Kidney (tissue), 14 donors: Measurements from ENCODE around the gene TRAPPC1. TPM values are rescaled to one million over a fixed set of nuclear protein-coding genes. Genes with fewer than 3 reads are reported as not detected.

Experiments used
- DNase-seq, 5 donors: peaks; one replicate each; pipeline ENCODE4 v3.0.0-alpha.2; 2013 to 2020
- FAIRE-seq: peaks from 2 replicates; lab custom pipeline; 2012; peaks lifted over from hg19 to GRCh38; lab: Jason Lieb, UNC
- H3K27ac ChIP-seq, 2 donors: one replicate each; pipeline ENCODE4 v1.7.0; 2013; ENCODE audit warnings: low read depth in 2 of 2, low read length in 2 of 2, inconsistent platforms in 1 of 2
- H3K27me3 ChIP-seq: one replicate; pipeline ENCODE4 v1.7.1; 2013; ENCODE audit warnings: low read length, inconsistent platforms; ENCODE audit not compliant: control insufficient read depth, insufficient read depth
- H3K36me3 ChIP-seq, 3 donors: one replicate each; pipeline versions ENCODE4 v1.7.0 to v1.7.1; 2013; ENCODE audit warnings: low read length in 3 of 3, control low read depth in 1 of 3, inconsistent platforms in 1 of 3; ENCODE audit not compliant: insufficient read depth in 3 of 3, control insufficient read depth in 2 of 3
- H3K4me1 ChIP-seq, 3 donors: one replicate each; pipeline versions ENCODE4 v1.7.0 to v1.7.1; 2013; ENCODE audit warnings: low read length in 3 of 3, inconsistent platforms in 1 of 3, low read depth in 1 of 3; ENCODE audit not compliant: control insufficient read depth in 2 of 3, insufficient read depth in 2 of 3
- H3K4me3 ChIP-seq, 3 donors: one replicate each; pipeline versions ENCODE4 v1.7.0 to v1.8.1; 2013; ENCODE audit warnings: low read length in 3 of 3, control low read depth in 1 of 3, inconsistent platforms in 1 of 3
- H3K9ac ChIP-seq, 3 donors: one replicate each; pipeline versions ENCODE4 v1.7.0 to v1.7.1; 2013; ENCODE audit warnings: low read length in 3 of 3, control low read depth in 1 of 3, inconsistent platforms in 1 of 3
- H3K9me3 ChIP-seq, 3 donors: one replicate each; pipeline versions ENCODE4 v1.7.0 to v1.7.1; 2013; ENCODE audit warnings: low read length in 3 of 3, control low read depth in 1 of 3, inconsistent platforms in 1 of 3; ENCODE audit not compliant: control insufficient read depth in 2 of 3, insufficient read depth in 1 of 3
- CTCF ChIP-seq: IDR thresholded peaks from 3 replicates; pipeline ENCODE4 v1.5.1; 2012; ENCODE audit warnings: mild to moderate bottlenecking, moderate library complexity, borderline replicate concordance; ENCODE audit not compliant: insufficient read depth; ENCODE audit errors: extremely low read depth
- intact Hi-C: fragments of 100-400 bp; cut with DNase I; formaldehyde crosslinking; loops from one replicate; pipeline ENCODE4 v1.11.1; 2022
- polyA plus RNA-seq: library from polyadenylated mRNA; stranded (reverse); fragments of 350-450 nt; fragmentation: Illumina TruSeq; extraction: RNeasy Lipid Tissue Mini Kit (QIAGEN cat#74804); gene quantifications from one replicate; pipeline ENCODE4 v1.2.3, GENCODE V29; 2014; ENCODE audit warnings: low read depth, low replicate concordance; ENCODE audit not compliant: insufficient read depth
- total RNA-seq: library from RNA; stranded (reverse); fragmentation: NEBNext Ultra II Directional; extraction: Animal tissue kit (Norgen Biotek cat#: 25700); gene quantifications from one replicate; pipeline ENCODE4 v1.2.1, GENCODE V29; 2021
- donor health status: control.
- donor health status: control.
- donor health status: control.
- donor health status: control.
- donor health status: control.
- donor health status: DM: yes; HTN: yes; CAD: no.
- donor health status: Normal renal cell carcinoma (clear cell type).

TRAPPC1 gene
- total and polyA plus RNA-seq, 2 donors from 2014 or later: 149 to 291 TPM

- Histone ChIP-seq H3K27ac (no peak overlapping the region), H3K4me3 (no peak overlapping the region), H3K27me3 (no peaks in the 10 kb centered on the region), H3K36me3 (peaks cover 13 to 76% (median 46%) of the 10 kb centered on the region in 3 donors), H3K4me1 (no peaks in the 10 kb centered on the region), H3K9ac (no peak overlapping the region), H3K9me3 (no peaks in the 10 kb centered on the region)
- intact Hi-C loops: no loop called here
- DNase-seq (peak in 2 of 5 donors; percentile 12 to 19), FAIRE-seq (no peak)
- no peak for TF ChIP-seq CTCF
These were observed 28.3 kb downstream of the TRAPPC1 start for GRCh38 chr17:7903154-7904103.

GRCh38 chr17:7897773-7898172, 34.0 kb downstream of the TRAPPC1 start:
- H3K27ac ChIP-seq: no peak overlapping the region
- H3K9me3 ChIP-seq: no peaks in the 10 kb centered on the region
- DNase-seq: peak in 2 of 5 donors; percentile 53 to 68
- FAIRE-seq: no peak
- no peak overlapping the region for H3K4me3 ChIP-seq
- H3K36me3 ChIP-seq: peaks cover 29 to 72% (median 31%) of the 10 kb centered on the region in 3 donors
- H3K9ac ChIP-seq: no peak overlapping the region
- intact Hi-C loops: no loop called here
- H3K27me3 ChIP-seq: no peaks in the 10 kb centered on the region
- TF ChIP-seq CTCF: peak; percentile 44
- H3K4me1 ChIP-seq: no peaks in the 10 kb centered on the region

GRCh38 chr17:7897090-7897489, 34.7 kb downstream of the TRAPPC1 start:
- peaks cover 29 to 69% (median 29%) of the 10 kb centered on the region in 3 donors for H3K36me3 ChIP-seq

More at GRCh38 chr17:7897090-7897489, 34.7 kb downstream of the TRAPPC1 start:
- Histone ChIP-seq H3K9ac (no peak overlapping the region), H3K4me3 (no peak overlapping the region), H3K4me1 (no peaks in the 10 kb centered on the region), H3K27me3 (no peaks in the 10 kb centered on the region), H3K9me3 (no peaks in the 10 kb centered on the region), H3K27ac (no peak overlapping the region)
- DNase-seq (no peak), FAIRE-seq (no peak)
- TF ChIP-seq CTCF: no peak
- intact Hi-C loops: no loop called here
